HepG2 (cell line): Measurements from ENCODE around the gene NUDT14. TPM values are rescaled to one million over a fixed set of nuclear protein-coding genes. Genes with fewer than 3 reads are reported as not detected.

ENCODE experiments used
- ATAC-seq: fragments of 200-7000 bp; cut with Tn5 transposase; 3 replicates; pipeline ENCODE4 v1.9.1; 2020; ENCODE audit warnings: mild to moderate bottlenecking, moderate library complexity
- BruUV-seq: library from RNA; stranded (reverse); fragments of 400-500 nt; replicated peaks from 2 replicates; lab custom pipeline; 2021; lab: Mats Ljungman, UMichigan
- CTCF ChIA-PET: fragments of 300-600 bp; formaldehyde crosslinking; extraction: SDS; loops from one replicate; lab custom pipeline; 2021; ENCODE audit warnings: low total read pairs, inconsistent platforms, low intra/inter-chr PET ratio; lab: Yijun Ruan, JAX
- POLR2A ChIA-PET: fragments of 350-600 bp; sonication (Branson Sonifier 250); formaldehyde crosslinking; loops from one replicate; lab custom pipeline; 2020; ENCODE audit warnings: antibody characterized with exemption, inconsistent platforms; lab: Yijun Ruan, JAX
- DNase-seq: peaks from one replicate; pipeline ENCODE4 v3.0.0-alpha.2; 2015; ENCODE audit warnings: low spot score
- FAIRE-seq: peaks from 3 replicates; lab custom pipeline; 2011; peaks lifted over from hg19 to GRCh38; lab: Jason Lieb, UNC
- H2AFZ ChIP-seq: one replicate; pipeline ENCODE4 v1.6.1; 2011; ENCODE audit warnings: low read length, inconsistent platforms
- H3K27ac ChIP-seq: fragments of 300-600 bp; 3 replicates; pipeline ENCODE4 v1.8.0; 2011; ENCODE audit warnings: mixed run types, mild to moderate bottlenecking, mixed read lengths, low read length, inconsistent platforms; ENCODE audit not compliant: insufficient read depth; ENCODE audit errors: extremely low read length
- H3K27me3 ChIP-seq, 2 experiments: fragments of 200-600 bp in 1 of 2; 2 replicates in 1 of 2; 3 replicates in 1 of 2; pipeline versions ENCODE4 v1.6.0 to v1.8.0; 2011; ENCODE audit warnings: low read length in 2 of 2, mild to moderate bottlenecking in 2 of 2, moderate library complexity in 2 of 2, inconsistent platforms in 1 of 2; ENCODE audit not compliant: insufficient read depth in 2 of 2, control insufficient read depth in 1 of 2
- H3K36me3 ChIP-seq, 2 experiments: fragments of 200-600 bp in 1 of 2; replicated peaks in 1 of 2; 2 replicates in 1 of 2; 3 replicates in 1 of 2; pipeline versions ENCODE4 v1.5.1 to v1.8.0; 2011; ENCODE audit warnings: low read length in 2 of 2, inconsistent platforms in 1 of 2; ENCODE audit not compliant: insufficient read depth in 2 of 2, control insufficient read depth in 1 of 2
- H3K4me1 ChIP-seq: 2 replicates; pipeline ENCODE4 v1.5.1; 2012; ENCODE audit warnings: low read length, inconsistent platforms; ENCODE audit not compliant: insufficient read depth
- H3K4me2 ChIP-seq: 2 replicates; pipeline ENCODE4 v1.6.0; 2011; ENCODE audit warnings: low read depth, low read length, inconsistent platforms
- H3K4me3 ChIP-seq, 3 experiments: fragments of 200-600 bp in 1 of 3; sonication (generic), shearing (Covaris generic) in 1 of 3; replicated peaks in 1 of 3; 2 replicates each; pipeline ENCODE4 v1.5.1; 2011 to 2016; ENCODE audit warnings: low read length in 3 of 3, inconsistent platforms in 2 of 3, low read depth in 2 of 3, mild to moderate bottlenecking in 2 of 3, control low read depth in 1 of 3, mixed read lengths in 1 of 3; ENCODE audit not compliant: insufficient read depth in 1 of 3
- H3K79me2 ChIP-seq: one replicate; pipeline ENCODE4 v1.6.1; 2011; ENCODE audit warnings: low read length, inconsistent platforms; ENCODE audit not compliant: insufficient read depth
- H3K9ac ChIP-seq: 2 replicates; pipeline ENCODE4 v1.6.0; 2011; ENCODE audit warnings: mild to moderate bottlenecking, low read depth, low read length, inconsistent platforms; ENCODE audit not compliant: insufficient read depth
- H3K9me3 ChIP-seq: 2 replicates; pipeline ENCODE4 v1.5.1; 2012; ENCODE audit warnings: mild to moderate bottlenecking, low read length
- H4K20me1 ChIP-seq: 2 replicates; pipeline ENCODE4 v1.6.0; 2011; ENCODE audit warnings: inconsistent platforms, mild to moderate bottlenecking, low read length, moderate library complexity; ENCODE audit not compliant: insufficient read depth
- FOXO1 ChIP-seq: sonication (generic); formaldehyde crosslinking; IDR thresholded peaks from 2 replicates; pipeline ENCODE4 v1.4.0; 2020; ENCODE audit warnings: missing genetic modification reagents
- MAFF ChIP-seq: IDR thresholded peaks from 2 replicates; pipeline ENCODE4 v1.6.1; 2011; ENCODE audit warnings: low read depth, low read length, improper control_type of control experiment
- MAFK ChIP-seq, 2 experiments: IDR thresholded peaks in 1 of 2; conservative IDR thresholded peaks in 1 of 2; 2 replicates each; pipeline ENCODE4 v1.6.1; 2011; ENCODE audit warnings: improper control_type of control experiment in 2 of 2, low read length in 2 of 2
- RBAK ChIP-seq: sonication (generic); formaldehyde crosslinking; IDR thresholded peaks from 2 replicates; pipeline ENCODE4 v1.5.1; 2020; ENCODE audit warnings: mild to moderate bottlenecking, missing genetic modification reagents
- THRA ChIP-seq: sonication (generic); formaldehyde crosslinking; IDR thresholded peaks from 2 replicates; pipeline ENCODE4 v1.4.0; 2020; ENCODE audit warnings: missing genetic modification reagents, borderline replicate concordance
- TMF1 ChIP-seq: sonication (generic); formaldehyde crosslinking; IDR thresholded peaks from 2 replicates; pipeline ENCODE4 v1.8.1; 2022; ENCODE audit warnings: low read depth, missing genetic modification reagents
- ZNF383 ChIP-seq: sonication (generic); formaldehyde crosslinking; IDR thresholded peaks from 2 replicates; pipeline ENCODE4 v1.4.0; 2020; ENCODE audit warnings: missing genetic modification reagents, mild to moderate bottlenecking, borderline replicate concordance
- ZNF44 ChIP-seq: sonication (generic); formaldehyde crosslinking; IDR thresholded peaks from 2 replicates; pipeline ENCODE4 v1.5.1; 2020; ENCODE audit warnings: mild to moderate bottlenecking, missing genetic modification reagents
- ZNF510 ChIP-seq: sonication (generic); formaldehyde crosslinking; IDR thresholded peaks from 2 replicates; pipeline ENCODE4 v1.4.0; 2020; ENCODE audit warnings: low read depth, mild to moderate bottlenecking, missing genetic modification reagents
- ZNF703 ChIP-seq: sonication (generic); formaldehyde crosslinking; IDR thresholded peaks from 2 replicates; pipeline ENCODE4 v1.5.1; 2020; ENCODE audit warnings: missing genetic modification reagents, mild to moderate bottlenecking, moderate library complexity, borderline replicate concordance
- ZNF766 ChIP-seq: sonication (generic); formaldehyde crosslinking; IDR thresholded peaks from 2 replicates; pipeline ENCODE4 v1.5.0; 2020; ENCODE audit warnings: missing genetic modification reagents, borderline replicate concordance
- WGBS: methylation state at CpG from one replicate; pipeline ENCODE4 v1.1.6; 2017; ENCODE audit warnings: low lambda C conversion rate; 5-methylcytosine and 5-hydroxymethylcytosine counted together
- in situ Hi-C: cut with HindIII; loops from 2 replicates; pipeline ENCODE4 v1.10.0; 2017; ENCODE audit warnings: low pct_unique_long_range_greater_than_20kb; ENCODE audit not compliant: extremely low pct_ligation_motif_present
- intact Hi-C: fragments of 100-400 bp; cut with micrococcal nuclease; formaldehyde crosslinking; loops from one replicate; pipeline ENCODE4 v1.10.0; 2022; ENCODE audit not compliant: unreplicated experiment
- polyA plus RNA-seq, 8 experiments: library from polyadenylated mRNA; depleted of rRNA in 3 of 8; stranded (reverse) in 7 of 8; unstranded in 1 of 8; fragments of >200 nt; fragmentation: Illumina TruSeq in 4 of 8; extraction: Trizol in 4 of 8; gene quantifications; 2 replicates each; pipeline versions ENCODE4 v1.2.1 to v1.2.3, GENCODE V29; 2011 to 2016; ENCODE audit warnings: low read depth in 4 of 8, missing spikeins in 1 of 8, mixed read lengths in 1 of 8; ENCODE audit not compliant: insufficient read depth in 1 of 8
- total RNA-seq, 5 experiments: library from RNA; depleted of rRNA; stranded (reverse); fragments of >200 nt; fragmentation: Illumina TruSeq; extraction: Trizol; gene quantifications; 2 replicates each; pipeline ENCODE4 v1.2.3, GENCODE V29; 2016; ENCODE audit warnings: low read depth in 1 of 5

NUDT14 gene
- total and polyA plus RNA-seq, 2 of the 13 experiments (the other 11 are each of a cell fraction or from before 2014, with no cell fraction given), result 5.8 to 6.1 TPM

- in situ Hi-C loops (loop anchor here (10.0 kb wide), 1 partner anchor 53 kb away; no protein-coding TSS in a partner anchor), intact Hi-C loops (no loop called here)
- no peak overlapping the region for H3K9ac ChIP-seq
- BruUV-seq, result no TSS peak
- 73% methylated on average over 26 of the region's 62 CpGs for WGBS
- no peak overlapping the region for H3K4me3 ChIP-seq
- H2AFZ ChIP-seq, result no peak overlapping the region
- ChIA-PET POLR2A (no interaction called here), CTCF (no interaction called here)
- DNase-seq (no peak), FAIRE-seq (no peak), ATAC-seq (no peak)
- no peak for TF ChIP-seq FOXO1 (CRISPR knock-in tag)
- TF ChIP-seq THRA (CRISPR knock-in tag), result no peak
- TF ChIP-seq ZNF766 (CRISPR knock-in tag), result no peak
- TF ChIP-seq TMF1 (CRISPR knock-in tag), result no peak
- no peak for TF ChIP-seq ZNF703 (CRISPR knock-in tag)
- TF ChIP-seq ZNF383 (CRISPR knock-in tag), result no peak
- no peak for TF ChIP-seq MAFK (conservative IDR thresholded peaks at IDR 0.05 in 1 of 2, IDR thresholded peaks at IDR 0.05 in 1 of 2; ENCODE audit: low read length in 2 of 2)
- no peak for TF ChIP-seq RBAK (CRISPR knock-in tag)
- no peak for TF ChIP-seq ZNF510 (CRISPR knock-in tag)
- TF ChIP-seq MAFF, result no peak
- no peak for TF ChIP-seq ZNF44 (CRISPR knock-in tag)
- H3K27ac ChIP-seq, result no peak overlapping the region
- no peaks in the 10 kb centered on the region for H3K79me2 ChIP-seq
- H3K4me1 ChIP-seq, result no peaks in the 10 kb centered on the region
- peaks cover 17 to 43% of the 10 kb centered on the region in 2 experiments; a peak in 4 of 5 replicates for H3K27me3 ChIP-seq
- no peaks in the 10 kb centered on the region for H3K36me3 ChIP-seq
- no peaks in the 10 kb centered on the region for H3K9me3 ChIP-seq
- no peak overlapping the region for H3K4me2 ChIP-seq
- H4K20me1 ChIP-seq, result no peaks in the 10 kb centered on the region
Observed at GRCh38 chr14:105147671-105148603, 33.2 kb downstream of the NUDT14 start.
